ENCODE data around the gene RGS6.

DNA sequence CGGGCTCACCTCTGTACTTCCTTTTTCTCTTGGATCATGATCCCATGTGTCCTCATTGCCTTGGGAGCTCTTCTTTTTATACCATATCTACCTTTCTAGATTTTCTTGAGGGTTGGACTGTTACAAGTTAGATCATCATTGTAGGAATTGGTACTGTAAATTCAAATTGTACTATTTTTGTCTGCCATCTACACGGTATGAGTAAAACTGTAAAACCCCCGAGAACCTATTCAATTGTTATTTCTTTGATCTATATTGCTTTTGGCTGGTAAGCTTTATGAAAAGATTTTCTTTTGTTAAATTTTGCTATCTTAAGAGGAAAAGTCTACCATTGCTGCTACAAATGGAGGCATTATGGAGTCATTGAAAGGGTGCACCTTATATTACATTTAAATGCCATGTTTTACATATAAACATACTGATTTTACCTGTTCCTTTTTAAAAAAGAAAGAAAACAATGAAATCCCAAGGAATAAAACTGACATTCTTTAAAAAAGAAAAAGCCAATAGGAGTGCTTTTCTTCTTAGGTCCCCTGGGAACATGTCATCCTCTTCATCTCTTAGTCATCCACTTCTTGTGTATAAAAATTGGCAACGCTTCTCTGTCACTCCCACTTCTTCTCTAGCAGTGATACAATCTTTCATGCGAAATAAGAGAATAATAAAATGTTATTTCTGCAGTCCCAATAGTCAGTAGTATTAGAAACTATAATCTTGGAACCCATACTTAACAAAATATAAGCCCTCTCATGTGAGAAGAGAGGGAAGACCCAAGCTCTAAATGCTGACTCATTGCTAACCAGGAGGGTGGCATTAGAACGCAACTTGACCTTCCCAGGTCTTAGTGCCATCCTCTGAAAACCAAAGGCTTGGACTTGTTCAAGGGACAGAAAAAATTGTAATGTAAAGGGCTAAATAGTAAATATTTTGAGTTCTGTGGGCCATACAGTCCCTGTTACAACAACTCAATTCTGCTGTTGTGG, 20.4 kb downstream of the RGS6 start:
- TF ChIP-seq POLR2AphosphoS5 (IDR thresholded peaks at IDR 0.05): no peak
- no peak for TF ChIP-seq EP300 (IDR thresholded peaks at IDR 0.05)
- no peak for TF ChIP-seq POLR2A (IDR thresholded peaks at IDR 0.05)
